Activated CD8-positive, alpha-beta memory T cell treated with anti-CD3 and anti-CD28 coated beads, Interleukin-2, amount 50 U/mL, for 4 hours (primary cell): ENCODE results near the gene GCK.
"Not testable (repeated sequence)": the region's sequence is repeated elsewhere in the genome, so short reads cannot be mapped to it uniquely, and the experiment has no call there.

Source experiments
- DNase-seq: peaks from one replicate; pipeline ENCODE4 v3.0.0-alpha.2; 2020

GCK gene

DNA sequence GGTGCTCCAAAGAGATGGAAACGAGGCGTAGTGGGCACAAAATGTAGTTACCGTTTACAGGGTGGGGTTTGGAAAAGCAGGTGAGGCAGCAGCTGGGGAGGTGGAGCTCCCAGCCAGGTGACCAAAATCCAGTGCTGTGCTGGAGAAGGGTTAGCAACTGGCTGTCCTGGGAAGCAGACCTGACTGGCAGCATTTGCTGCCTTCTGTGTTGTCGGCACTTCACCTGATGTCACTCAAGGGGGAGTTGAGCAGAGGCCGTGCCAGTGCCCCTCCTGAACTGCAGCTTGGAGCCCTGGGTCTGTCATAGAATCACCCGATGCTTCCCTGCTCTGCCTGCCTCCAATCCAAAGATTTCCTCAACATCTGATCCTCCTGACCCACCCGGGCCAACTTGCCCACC lies 12.8 kb downstream of the GCK start:
- no peak for DNase-seq

DNA sequence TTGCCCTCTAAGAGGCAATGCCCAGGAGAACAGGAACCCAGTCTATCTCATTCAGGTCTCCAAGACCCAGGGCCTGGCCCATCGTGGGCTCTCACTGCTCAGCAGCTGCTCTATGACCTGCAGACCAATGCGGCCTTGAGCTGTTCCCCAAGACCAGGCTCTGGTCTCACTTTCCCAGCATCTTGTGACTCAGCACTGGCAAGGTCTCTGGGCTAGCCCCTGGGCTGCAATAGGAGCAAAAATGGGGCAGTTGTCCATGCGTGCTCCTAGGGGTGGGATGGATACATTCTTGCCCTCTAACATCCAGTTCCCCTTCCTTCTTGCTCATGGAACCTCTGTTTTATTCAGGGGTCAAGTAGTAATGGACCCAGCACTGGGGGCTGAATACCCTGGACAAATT lies 13.5 kb downstream of the GCK start:
- no peak for DNase-seq

DNA sequence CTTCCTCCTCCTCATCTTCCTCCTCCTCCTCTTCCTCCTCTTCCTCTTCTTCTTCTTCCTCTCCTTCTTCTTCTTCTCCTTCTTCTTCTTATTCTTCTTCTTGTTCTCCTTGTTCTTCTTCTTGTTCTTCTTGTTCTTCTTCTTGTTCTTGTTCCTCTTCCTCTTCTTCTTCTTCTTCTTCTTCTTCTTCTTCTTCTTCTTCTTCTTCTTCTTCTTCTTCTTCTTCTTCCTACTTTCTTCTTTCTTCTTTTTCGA lies 14.6 kb downstream of the GCK start:
- not testable (repeated sequence) for DNase-seq

DNA sequence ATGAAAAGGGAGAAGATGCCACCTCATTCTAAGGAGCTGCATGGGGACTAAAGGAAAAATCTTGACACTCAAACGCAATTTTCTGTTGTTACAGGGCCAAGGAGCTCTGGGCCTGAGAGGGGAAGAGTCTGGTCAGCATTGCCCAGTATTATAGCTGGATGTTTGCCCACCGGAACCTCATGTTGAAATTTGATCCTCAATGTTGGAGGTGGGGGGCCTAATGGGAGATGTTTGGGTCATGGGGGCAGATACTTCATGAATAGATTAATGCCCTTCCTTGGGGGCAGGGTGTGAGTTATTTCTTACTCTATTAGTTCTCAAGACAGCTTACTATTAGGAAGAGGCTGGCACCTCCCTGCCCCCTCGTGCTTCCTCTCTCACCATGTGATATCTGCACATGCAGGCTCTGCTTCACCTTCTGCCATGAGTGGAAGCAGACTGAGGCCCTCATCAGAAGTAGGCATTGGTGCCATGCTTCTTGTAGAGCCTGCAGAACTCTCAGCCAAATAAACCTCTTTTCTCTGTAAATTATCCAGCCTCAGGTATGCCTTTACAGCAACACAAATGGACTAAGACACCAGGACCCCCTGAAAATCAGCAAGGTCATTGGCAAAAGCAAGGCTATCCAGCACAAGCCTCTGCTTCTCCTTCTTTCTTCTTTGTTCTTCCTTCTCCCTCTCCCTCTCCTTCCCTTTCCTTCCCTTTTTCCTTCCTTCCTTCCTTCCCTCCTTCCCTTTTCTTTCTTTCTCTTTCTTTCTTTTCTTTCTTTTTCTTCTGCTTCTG lies 15.1 kb downstream of the GCK start:
- no peak for DNase-seq

DNA sequence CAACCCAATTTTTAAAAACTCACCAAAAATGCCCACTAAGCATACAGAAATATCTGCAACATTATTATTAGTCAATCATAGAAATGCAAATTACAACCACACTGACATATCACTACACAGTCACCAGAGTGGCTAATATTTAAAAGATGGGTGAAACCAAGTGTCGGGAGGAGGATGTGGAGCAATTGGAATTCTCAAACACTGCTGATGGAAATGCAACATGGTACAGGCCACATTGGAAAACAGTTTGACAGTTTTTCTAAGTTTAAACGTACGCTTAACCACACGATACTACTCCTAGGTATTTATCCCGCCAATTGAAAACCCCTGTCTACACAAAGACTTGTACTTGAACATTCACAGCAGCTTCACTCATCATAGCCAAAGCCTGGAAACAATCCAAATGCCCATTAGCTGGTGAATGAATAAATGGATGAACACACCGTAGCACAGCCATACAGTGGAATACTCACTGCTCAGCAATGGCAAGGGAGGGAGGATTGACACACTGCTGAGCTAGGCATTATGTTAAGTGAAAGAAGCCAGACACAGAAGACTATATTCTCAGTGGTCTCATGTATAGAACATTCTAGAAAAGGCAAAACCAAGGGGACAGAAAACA lies 16.3 kb downstream of the GCK start:
- no peak for DNase-seq

DNA sequence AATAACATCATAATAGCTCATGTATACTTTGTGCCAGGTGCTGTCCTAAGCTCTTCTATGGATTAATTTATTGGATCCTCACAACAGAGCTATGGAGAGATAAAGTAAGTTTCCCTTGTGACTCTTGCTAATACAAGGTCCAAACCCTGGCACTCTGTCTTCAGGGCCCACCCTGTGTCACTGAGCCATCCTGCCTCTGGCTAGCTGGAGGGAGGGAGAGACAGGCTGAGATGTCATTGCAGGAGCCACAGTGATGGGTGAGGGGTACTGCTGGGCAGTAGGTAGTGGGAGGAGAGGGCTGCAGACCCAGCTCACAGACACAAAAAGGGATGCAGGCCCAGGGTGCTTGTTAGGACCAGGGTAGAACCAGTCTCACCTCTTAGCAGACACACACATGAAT lies 16.9 kb downstream of the GCK start:
- DNase-seq: no peak

DNA sequence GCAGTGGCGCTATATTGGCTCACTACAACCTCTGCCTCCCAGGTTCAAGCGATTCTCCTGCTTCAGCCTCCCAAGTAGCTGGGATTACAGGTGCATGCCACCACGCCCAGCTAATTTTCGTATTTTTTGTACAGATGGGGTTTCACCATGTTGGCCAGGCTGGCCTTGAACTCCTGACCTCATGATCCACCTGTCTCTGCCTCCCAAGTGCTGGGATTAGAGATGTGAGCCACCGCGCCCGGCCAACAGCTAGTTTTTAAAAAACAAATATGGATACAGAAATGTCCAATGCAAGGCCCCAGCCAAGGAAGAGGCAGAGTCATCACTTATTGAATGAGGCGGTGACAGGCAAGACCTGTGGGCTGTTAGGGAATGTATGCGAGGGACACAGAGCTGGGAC lies 17.3 kb downstream of the GCK start:
- DNase-seq: not testable (repeated sequence)

DNA sequence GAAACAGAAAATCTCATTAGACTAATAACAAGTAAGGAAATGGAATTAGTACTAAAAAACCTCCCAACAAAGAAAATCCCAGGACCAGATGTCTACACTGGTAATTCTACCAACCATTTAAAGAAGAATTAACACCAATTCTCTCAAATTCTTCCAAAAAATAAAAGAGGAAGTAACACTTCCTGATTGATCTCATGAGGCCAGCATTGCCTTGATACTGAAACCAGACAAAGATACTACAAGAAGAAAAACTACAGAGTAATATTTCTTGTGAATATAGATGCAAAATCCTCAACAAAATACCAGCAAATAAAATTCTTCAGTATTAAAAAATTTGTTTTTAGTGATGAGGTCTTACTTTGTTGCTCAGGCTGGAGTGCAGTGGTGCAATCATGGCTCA lies 21.3 kb downstream of the GCK start:
- DNase-seq: no peak

DNA sequence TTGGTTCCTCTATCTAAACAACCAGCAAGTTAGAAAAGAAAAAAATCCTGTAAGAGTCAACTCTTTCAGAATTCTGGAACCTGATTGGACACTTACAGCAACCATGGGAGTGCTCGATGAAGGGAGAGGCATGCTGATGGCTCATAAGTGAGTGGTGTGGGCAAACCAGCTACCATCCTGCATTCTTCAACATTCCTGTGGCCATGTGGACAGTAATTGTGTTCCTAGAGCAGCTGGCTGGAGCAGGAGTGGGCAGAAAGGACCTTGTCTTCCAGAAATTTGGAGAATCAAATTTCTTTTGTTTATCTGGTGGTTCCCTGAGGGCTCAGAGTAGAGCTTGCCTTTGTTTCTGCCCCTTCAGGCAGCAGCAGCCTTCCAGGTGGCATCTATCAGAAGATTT lies 25.6 kb downstream of the GCK start:
- DNase-seq: no peak

DNA sequence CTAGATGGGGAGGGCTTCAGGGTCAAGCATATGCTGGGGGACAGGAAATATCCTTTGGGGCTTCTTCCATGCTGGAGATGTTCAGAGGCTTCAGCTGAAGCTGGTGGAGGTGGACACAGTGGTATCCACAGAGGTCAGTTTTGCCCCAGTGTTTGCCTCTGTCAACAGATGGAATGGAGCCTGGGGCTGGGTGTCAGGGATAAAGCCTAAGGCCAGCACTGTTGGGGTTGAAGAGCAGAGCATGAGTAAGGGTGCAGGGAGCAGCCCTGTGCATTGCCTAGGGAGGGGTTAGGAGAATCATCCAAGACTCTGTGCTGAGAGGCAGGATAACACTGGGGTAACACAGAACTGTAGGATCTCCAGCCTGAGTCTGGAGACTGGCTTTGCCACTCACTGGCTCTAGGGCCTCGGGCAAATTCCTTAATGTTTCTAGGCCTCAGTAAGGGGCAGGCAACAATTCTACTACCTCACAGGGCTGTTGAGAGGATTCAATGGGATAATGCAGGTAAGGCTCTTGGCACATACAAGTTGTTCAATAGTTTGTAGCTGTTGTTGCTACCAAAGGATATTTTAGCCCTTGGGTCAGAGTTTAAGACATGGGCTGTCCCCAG lies 26.3 kb downstream of the GCK start:
- no peak for DNase-seq

DNA sequence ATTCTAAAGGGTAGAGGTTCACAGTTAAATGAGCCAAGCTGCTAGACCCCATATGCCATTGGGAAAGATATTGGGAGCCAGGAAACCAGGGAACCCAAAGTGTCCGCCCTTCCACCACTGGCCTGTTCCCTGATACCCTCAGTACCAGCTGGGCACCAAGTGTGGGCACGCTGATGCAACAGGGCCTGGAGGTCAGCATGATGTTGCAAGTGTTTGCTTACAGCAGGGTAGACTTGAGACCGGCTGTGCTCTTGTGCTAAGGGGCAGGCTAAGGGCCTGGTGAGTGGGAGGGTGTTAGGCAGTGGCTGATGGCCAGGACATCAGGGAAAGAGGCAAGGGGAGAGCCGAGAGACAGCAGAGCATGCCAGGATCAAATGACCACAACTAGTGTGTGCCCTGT lies 27.1 kb downstream of the GCK start:
- DNase-seq: no peak

DNA sequence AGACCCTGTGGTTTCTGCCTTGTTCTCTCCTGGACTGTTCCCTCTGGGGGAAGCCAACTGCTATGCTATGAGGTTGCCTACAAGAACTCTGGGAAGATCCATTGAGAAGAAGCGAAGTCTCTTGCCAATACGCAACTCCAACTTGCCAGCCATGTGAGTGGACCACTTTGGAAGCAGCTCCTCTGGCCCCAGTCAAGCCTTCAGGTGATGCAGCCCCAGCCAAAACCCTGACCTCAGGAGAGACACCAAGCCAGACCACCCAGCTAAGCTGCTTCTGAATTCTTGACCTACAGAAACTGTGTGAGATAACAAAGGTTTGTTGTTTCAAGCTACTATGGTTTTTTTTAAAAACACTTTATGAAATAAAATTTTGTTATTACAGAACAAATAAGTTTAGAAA lies 27.9 kb downstream of the GCK start:
- no peak for DNase-seq

DNA sequence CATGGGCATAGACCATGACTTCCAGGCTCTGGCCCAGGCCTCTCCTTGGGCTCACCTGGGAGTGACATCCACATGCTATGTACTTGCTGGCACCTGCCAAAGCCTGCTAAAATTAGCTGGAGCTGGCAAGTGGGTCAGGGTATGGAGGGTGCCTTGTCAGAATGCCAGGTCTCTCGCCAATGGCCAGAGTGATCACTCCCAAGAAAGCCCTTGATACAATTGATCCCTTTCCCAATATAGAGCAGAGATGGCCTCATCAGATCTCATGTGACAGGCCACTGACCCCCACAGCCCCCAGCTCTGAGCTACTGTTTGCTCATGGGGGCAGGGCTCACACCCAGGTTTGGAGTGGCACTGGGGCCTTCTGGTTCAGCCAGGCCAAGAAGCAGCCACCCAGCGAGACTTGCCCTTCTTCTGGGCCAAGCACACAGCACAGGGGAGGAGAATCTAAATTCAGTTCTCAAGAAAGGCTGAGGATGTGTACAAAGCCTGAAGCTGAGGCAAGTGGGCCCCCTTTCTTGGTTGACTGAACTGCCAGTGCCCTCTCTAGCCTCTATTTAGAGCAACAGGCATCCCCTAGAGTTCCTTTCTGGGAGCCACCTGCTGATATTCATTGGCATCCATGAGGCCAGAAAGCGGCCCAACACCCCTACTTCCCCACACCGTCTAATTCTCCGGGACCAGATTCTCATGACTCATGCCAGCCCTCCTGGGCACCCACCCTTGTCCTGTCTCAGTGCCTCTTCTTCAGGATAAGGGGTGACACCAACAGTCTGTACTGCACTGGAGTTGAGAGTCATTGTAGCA lies 29.2 kb downstream of the GCK start:
- DNase-seq: no peak

DNA sequence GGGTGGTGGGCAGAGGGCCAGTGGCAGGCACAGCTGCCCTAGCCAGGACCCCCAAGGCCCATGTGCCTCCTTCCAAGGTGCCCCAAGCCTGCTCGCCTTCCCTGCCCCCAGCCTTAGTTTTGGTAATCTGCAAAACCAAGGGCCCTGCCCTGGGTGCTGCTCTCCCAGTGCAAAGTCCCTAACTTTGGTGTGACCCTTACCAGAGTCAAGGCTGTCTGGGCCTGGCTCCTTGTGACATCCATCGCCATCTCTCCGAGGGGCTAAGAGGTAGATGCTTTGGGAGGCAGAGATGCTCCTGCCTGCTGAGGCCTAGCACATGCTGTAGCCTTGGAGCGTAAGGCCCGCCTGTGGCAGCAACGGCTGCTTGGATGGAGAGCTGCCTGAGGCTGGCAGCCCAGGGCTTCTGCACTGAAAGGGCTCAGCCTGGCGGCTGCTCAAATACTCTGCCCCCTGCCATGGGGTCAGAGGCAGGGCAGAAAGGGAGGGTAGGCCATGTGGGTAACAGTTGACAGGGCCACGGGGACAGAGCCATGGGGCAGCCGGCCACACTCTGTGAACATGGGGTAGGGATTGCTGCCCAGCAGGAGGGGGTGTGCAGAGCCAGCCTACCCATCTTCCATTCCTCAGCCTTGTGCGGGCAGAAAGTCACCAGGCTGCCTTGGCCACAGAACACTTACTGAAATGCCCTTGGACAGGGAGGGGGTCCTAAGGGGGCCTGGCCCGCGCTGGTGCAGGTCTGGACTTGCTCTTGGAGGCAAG lies 30.2 kb downstream of the GCK start:
- no peak for DNase-seq

DNA sequence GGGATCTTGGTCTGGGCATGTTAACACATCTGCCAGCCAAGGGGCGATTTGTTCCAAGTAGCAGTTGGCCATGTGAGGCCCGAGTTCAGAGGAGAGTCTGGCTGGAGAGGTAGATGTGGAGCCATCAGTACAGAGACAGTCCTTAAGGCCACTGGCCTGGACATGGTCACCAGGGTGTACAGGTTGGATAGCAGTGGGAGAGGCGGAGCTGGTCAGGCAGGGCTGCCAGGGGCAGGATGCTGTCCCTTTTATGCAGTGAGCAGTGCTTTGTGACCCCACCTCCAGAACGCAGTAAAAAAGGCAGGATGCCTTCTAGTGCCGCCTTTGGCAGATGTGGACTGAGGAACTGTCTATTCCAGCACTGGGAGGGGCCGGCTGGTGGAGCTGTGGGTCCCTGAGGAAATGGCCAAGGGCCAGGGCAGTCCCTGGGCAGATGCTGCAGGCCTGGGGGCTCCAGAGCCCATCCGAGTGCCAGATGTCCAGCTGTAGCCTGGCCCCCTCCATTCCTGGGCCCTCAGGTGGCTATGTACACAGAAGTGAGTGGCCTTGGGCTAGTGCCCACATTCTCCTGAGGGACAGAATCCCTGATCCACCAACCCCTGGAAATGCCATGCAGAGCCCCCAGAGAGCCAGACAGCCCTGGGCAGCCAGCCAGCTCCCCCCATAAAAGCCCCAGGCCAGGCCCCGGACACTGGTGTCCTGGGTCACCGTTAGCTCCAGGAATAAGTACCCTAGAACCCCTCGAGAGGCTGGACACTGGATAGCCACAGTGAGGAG lies 31.0 kb downstream of the GCK start:
- no peak for DNase-seq

DNA sequence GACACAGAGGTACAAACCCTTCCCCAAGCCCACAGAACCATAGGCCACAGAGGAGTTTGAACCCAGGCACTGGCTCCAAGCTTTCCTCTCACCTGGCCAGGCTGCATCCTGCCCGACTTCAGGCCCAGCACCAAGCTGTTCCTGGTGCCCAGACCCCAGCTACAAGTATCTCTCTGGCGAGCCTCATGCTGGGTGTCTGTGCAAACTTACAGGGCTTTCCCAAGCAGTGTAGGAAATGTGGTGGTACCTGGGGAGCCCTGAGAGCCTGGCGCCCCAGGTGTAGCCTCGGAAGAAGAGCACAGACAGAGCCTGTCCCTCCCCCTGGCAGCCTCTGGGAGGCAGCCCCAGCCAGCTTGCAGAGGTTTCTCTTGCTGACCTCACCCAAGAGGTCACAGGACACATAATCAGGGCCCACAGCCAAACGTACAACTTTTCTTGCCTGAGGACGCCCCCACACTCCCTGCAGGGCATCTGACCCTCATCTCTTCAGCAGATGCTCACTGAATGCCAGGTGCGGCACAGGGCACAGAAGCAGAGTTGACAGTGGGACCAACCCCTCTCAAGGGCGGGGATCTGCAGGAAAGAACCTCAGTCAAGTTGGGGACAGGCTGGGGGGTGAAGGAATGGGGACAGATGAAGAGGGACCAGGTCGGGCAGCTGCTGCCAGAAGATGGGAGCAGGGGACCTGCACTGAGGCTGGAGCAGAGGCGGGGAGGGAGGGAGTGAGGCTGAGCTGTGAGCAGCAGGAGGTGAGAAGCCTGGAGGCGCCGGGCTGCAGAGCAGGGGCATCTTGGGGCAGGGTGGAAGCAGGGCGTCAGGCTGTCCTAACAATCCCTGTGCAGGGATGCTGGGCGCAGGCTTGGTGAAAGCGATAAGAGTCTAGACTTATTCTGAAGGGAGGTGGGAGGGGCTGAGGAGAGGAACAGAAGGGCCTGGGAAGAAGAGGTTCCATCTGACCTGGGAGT lies 31.8 kb downstream of the GCK start:
- no peak for DNase-seq

DNA sequence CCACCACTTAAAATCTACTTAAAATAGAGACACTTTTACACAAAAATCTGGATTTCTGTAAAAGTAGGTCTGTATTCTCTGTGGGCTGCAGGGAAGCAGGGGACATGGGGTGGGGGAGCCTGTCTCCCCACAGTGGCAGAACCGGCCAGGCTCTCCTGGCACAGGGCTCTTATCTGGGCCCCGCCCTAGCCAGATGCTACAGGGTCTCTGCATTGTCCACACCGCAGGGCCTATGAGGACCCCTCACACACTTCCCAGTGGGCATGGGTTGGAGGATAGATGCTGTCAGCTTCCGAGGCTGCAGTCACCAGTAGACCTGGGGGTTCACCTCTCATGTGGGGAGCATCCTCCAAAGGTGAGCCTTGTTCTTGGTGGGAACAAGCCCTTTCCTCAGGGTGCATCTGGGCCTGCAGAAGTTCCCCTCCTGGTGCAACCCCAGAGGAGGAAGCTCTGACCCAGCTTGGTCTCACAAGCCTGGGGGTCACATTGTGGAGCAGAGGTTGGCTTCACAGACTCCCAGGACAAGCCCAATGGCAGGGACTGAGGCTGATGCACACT lies 32.7 kb downstream of the GCK start:
- DNase-seq: no peak

DNA sequence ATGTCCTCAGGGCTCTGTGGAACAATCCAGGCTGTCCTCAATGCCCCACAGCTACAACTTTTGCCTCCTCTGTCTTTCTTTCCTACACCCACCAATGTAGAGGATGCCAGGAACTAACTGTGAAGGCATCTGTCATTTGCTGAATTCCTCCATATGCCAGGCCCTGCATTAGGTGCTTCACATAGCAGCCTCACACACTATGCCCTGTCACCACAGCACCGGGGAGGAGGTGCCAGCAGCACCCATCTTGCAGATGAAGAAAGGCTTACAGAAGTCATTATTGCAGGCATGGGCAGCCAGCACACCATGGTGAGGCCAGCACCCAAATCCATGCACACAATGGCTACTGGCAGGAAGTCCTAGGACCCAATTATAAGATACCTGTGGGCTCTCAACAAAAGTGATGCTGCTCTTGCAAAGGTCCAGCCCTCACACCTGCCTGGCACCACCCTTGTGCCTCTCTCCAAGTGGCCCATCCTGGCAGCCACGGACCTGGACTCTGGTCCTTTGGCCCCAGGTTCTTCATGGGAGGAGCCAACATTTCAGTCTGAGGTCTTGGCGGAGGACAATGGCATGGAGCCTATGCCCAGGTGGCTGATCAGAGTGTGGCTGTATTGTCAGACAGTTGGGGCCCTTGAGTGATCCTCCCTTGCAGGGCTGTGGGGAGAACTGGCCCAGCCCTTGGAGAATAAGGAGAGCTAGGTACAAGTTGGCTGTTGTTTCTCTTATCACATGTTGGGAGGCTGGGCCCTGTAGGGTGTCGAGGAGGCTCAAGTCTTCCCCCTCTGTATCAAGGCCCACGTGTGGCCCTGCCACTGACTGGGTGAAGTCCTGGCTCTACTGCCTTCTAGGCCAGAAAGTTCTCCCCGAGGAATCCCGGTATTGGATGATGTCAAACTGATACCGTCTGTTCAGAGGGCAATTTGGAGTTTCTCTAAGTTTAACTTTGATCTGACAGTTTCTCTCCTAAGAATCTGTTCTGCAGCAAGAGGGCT lies 33.8 kb downstream of the GCK start:
- no peak for DNase-seq

DNA sequence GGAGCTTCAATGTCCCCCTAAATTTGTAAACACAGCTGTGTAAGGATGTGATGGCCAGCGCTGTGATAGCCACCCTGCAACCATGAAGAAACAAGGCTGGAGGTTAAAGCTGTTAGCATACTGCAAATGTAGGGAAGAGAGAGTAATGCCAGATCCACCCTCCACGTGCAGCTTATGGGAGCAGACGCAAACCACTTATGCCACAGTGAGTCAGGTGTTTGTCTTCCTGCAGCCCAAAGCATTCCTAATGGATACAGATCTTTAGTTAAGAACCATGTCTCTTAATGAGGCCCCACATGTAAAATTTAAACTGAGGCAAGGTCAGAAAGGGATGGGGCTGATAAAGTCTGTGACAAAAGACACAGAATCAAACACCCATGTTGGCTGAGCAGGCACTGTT lies 34.5 kb downstream of the GCK start:
- no peak for DNase-seq

DNA sequence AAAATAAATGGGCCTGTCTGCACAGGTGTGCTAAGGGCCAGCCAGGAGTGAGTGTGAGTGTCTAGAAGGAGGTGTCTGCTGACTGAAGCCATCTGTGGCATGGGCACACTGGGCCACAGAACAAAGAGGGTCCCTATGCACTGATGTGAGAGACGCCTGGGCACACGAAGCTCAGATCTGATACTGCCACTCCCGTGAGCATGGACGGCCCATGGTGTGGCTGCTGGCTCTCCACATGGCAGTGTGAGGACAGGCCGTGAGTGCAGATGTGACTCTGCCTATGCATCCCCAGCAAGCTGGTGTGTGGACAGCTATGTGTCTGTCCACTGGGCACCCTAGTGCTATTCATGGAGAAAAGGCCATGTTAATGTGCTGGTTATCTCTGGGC lies 35.3 kb downstream of the GCK start:
- no peak for DNase-seq
